Osteocyte (in vitro differentiated cells): Measurements from ENCODE around the gene METTL22. TPM values are rescaled to one million over a fixed set of nuclear protein-coding genes. Genes with fewer than 3 reads are reported as not detected.

ENCODE experiments used
- DNase-seq: peaks from one replicate; pipeline ENCODE4 v3.0.0; 2021; ENCODE audit warnings: mixed read lengths; ENCODE audit not compliant: unreplicated experiment; ENCODE audit errors: extremely low spot score
- H3K27ac Mint-ChIP-seq: one replicate; pipeline ENCODE4 v1.8.0; 2021; ENCODE audit warnings: mild to moderate bottlenecking, mixed read lengths; ENCODE audit not compliant: unreplicated experiment
- H3K27me3 Mint-ChIP-seq: one replicate; pipeline ENCODE4 v1.8.0; 2021; ENCODE audit warnings: mixed read lengths; ENCODE audit not compliant: unreplicated experiment
- H3K36me3 Mint-ChIP-seq: one replicate; pipeline ENCODE4 v1.8.0; 2021; ENCODE audit warnings: mixed read lengths; ENCODE audit not compliant: unreplicated experiment
- H3K4me1 Mint-ChIP-seq: one replicate; pipeline ENCODE4 v1.8.0; 2021; ENCODE audit warnings: mixed read lengths; ENCODE audit not compliant: unreplicated experiment
- H3K4me3 Mint-ChIP-seq: one replicate; pipeline ENCODE4 v1.8.0; 2021; ENCODE audit warnings: mild to moderate bottlenecking, moderate library complexity, mixed read lengths; ENCODE audit not compliant: unreplicated experiment
- H3K9me3 Mint-ChIP-seq: one replicate; pipeline ENCODE4 v1.8.0; 2021; ENCODE audit warnings: mixed read lengths; ENCODE audit not compliant: unreplicated experiment
- total RNA-seq: library from RNA; stranded (reverse); gene quantifications from 2 replicates; pipeline ENCODE4 v1.2.1, GENCODE V29; 2021
- TF ChIP-seq, protein P1 (sequence below): fragments of 200-600 bp; sonication (generic); IDR thresholded peaks from 2 replicates; pipeline ENCODE4 v1.5.0; 2021; ENCODE audit warnings: antibody characterized with exemption, mild to moderate bottlenecking, moderate library complexity

The METTL22 gene
- total RNA-seq, 1 donor from 2014 or later, result 40.1 TPM

DNA sequence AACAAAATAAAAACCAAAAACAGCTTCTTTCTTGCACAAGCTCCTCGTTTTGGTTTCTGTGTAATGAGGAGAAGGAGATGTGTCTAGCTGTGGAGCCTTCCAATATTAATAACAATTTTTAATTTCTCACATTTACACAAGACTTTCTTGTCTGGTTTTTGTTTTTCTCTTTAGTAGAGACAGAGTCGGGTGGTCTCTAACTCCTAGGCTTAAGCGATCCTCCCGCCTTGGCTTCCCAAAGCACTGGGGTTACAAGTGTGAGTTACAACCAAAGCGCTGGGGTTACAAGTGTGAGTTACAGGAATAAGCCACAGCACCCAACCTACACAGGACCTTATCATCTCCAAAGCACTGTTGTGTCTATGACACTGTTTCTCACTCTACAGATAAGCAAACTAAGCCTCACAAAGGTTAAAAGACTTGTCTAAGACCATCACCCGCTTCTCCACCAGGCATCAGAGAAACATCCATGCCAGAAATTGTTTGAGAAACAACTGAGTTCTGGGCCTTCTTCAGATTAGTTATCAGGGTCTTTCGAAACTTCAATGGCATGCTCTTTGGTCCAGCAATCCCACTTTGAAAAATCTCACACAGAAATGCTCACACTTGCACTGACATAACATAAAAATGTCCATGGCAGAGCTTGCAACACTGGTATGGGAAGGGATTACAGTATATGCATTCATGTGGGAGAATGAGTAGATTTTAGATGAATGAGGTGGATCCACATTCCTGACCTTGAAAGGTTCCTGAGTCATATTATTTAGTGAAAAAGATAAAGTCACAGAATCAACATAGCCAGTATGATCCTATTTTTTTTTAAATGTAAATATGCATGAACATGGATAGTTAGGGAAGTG, 56.8 kb downstream of the METTL22 start:
- H3K36me3 Mint-ChIP-seq, result no peaks in the 10 kb centered on the region
- H3K4me3 Mint-ChIP-seq, result no peak overlapping the region
- H3K27ac Mint-ChIP-seq, result no peak overlapping the region
- H3K9me3 Mint-ChIP-seq, result peaks cover 7% of the 10 kb centered on the region
- DNase-seq, result no peak
- H3K27me3 Mint-ChIP-seq, result no peaks in the 10 kb centered on the region
- peaks cover 8% of the 10 kb centered on the region for H3K4me1 Mint-ChIP-seq
- TF ChIP-seq, protein P1, sequence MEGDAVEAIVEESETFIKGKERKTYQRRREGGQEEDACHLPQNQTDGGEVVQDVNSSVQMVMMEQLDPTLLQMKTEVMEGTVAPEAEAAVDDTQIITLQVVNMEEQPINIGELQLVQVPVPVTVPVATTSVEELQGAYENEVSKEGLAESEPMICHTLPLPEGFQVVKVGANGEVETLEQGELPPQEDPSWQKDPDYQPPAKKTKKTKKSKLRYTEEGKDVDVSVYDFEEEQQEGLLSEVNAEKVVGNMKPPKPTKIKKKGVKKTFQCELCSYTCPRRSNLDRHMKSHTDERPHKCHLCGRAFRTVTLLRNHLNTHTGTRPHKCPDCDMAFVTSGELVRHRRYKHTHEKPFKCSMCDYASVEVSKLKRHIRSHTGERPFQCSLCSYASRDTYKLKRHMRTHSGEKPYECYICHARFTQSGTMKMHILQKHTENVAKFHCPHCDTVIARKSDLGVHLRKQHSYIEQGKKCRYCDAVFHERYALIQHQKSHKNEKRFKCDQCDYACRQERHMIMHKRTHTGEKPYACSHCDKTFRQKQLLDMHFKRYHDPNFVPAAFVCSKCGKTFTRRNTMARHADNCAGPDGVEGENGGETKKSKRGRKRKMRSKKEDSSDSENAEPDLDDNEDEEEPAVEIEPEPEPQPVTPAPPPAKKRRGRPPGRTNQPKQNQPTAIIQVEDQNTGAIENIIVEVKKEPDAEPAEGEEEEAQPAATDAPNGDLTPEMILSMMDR, result no peak

DNA sequence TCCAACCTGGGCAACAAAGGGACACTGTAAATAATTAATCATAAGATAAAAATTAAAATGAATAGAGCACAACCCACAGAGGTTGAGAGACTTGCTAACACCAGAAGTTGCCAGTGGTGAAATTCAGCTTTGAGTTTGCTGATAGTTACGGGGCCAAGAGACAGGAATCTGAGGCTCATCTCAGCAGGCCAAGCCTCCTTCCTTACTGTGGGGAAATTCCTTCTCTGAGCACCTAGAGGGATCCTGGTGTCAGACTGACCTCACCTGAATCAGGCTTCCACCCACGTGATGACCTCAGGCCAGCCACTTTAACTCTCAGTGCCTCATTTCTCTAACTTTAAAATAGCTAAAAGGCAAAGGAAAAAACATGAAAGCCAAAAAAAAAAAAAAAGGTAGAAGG, 57.7 kb downstream of the METTL22 start:
- H3K9me3 Mint-ChIP-seq, result peaks cover 7% of the 10 kb centered on the region
- no peak overlapping the region for H3K4me3 Mint-ChIP-seq
- H3K4me1 Mint-ChIP-seq, result peaks cover 8% of the 10 kb centered on the region
- no peaks in the 10 kb centered on the region for H3K36me3 Mint-ChIP-seq
- no peak for DNase-seq
- no peak overlapping the region for H3K27ac Mint-ChIP-seq
- H3K27me3 Mint-ChIP-seq, result no peaks in the 10 kb centered on the region
- TF ChIP-seq, protein P1, result no peak

DNA sequence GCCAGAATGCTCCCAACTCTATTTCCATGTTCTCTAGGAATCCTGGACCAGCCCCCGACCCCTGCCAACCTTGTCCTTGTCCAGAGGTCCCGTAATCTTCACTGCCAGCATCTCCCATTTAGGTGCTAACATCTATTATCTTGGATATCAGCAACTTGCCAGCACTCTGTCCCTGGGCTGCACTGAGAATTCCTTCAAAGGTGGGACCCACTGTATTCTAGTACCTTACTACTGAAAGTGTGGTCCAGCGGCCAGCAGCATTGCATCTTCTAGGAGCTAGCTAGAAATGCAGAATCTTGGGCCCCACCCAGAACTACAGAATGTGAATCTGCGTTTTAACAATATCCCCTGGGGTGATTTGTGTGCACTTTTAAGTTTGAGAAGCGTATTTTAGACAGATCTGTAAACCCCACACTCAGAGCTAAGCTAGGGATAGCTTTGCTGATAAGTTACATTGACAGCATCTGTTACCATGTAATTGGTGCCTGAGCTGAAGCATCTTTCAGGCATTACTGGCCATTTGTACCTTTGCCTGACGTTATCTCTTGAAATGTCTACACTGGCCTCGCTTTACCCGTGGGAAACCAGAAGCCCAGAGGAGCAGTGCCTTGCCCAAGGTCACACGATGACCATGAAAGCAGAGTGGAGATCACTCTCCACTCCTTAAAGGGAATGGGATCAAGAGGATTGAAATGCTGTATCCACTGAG, 61.2 kb downstream of the METTL22 start:
- H3K4me1 Mint-ChIP-seq, result no peaks in the 10 kb centered on the region
- peaks cover 7% of the 10 kb centered on the region for H3K9me3 Mint-ChIP-seq
- TF ChIP-seq, protein P1, result no peak
- H3K27me3 Mint-ChIP-seq, result no peaks in the 10 kb centered on the region
- H3K27ac Mint-ChIP-seq, result no peak overlapping the region
- no peak overlapping the region for H3K4me3 Mint-ChIP-seq
- no peaks in the 10 kb centered on the region for H3K36me3 Mint-ChIP-seq
- DNase-seq, result no peak

DNA sequence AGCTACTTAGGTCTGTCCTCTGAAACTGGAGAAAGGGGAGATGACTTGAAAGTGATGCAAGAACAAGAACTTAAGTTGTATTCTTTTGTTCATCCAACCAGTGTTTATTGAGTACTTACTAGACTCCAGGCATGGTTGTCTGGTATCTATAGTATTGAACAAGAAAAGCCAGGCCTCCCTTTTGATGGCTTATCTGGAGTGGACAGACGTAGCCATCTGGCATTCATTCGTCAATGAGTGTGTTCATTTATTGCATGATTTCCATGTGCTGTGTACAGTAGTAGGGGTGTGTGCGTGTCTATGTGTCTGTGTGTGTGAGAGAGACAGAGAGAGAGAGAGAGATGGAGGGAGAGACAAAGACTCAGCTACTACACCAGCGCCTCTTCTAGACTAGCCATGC, 62.1 kb downstream of the METTL22 start:
- DNase-seq, result no peak
- no peak overlapping the region for H3K27ac Mint-ChIP-seq

More for the DNA sequence above, 62.1 kb downstream of the METTL22 start:
- Mint-ChIP-seq H3K9me3 (peaks cover 7% of the 10 kb centered on the region), H3K4me3 (no peak overlapping the region), H3K4me1 (no peaks in the 10 kb centered on the region), H3K36me3 (no peaks in the 10 kb centered on the region), H3K27me3 (no peaks in the 10 kb centered on the region)
- TF ChIP-seq, protein P1, result no peak
